ENCODE measurements around the gene MANF. TPM values are rescaled to one million over a fixed set of nuclear protein-coding genes. Genes with fewer than 3 reads are reported as not detected.

The MANF gene
- total RNA-seq, 3 donors from 2014 or later = 34.2 to 80.6 (median 40.0) TPM

GRCh38 chr3:51390246-51391074 is 5.4 kb downstream of the MANF start:
- TF ChIP-seq POLR2A (IDR thresholded peaks at IDR 0.05) (no peak), CTCF (IDR thresholded peaks at IDR 0.05) (peak in 2 of 3 donors; percentile 81 to 83), POLR2AphosphoS5 (IDR thresholded peaks at IDR 0.05) (no peak)
- no peaks in the 10 kb centered on the region for H3K27me3 ChIP-seq
- peak overlapping the region; percentile 65 to 77 (median 76) for H3K4me3 ChIP-seq
- no peaks in the 10 kb centered on the region for H3K36me3 ChIP-seq
- intact Hi-C loops (cut with DNase I; ENCODE audit: low total_unique reads) = loop anchor here (10.0 kb wide), 1 partner anchor 816 kb away; no protein-coding TSS in a partner anchor
- H3K27ac ChIP-seq = peak overlapping the region; percentile 88 to 89
- H3K4me1 ChIP-seq = peaks cover 4 to 39% of the 10 kb centered on the region in 2 donors
- no peak for DNase-seq (ENCODE audit: low spot score in 2 of 2)
- H3K9me3 ChIP-seq = no peaks in the 10 kb centered on the region

- H3K27me3 ChIP-seq = no peaks in the 10 kb centered on the region
- peak within 1 kb of the TSS; percentile 65 to 77 (median 76) for H3K4me3 ChIP-seq
- TF ChIP-seq POLR2A (IDR thresholded peaks at IDR 0.05) (no peak), POLR2AphosphoS5 (IDR thresholded peaks at IDR 0.05) (peak; percentile 73 to 77 (median 74)), CTCF (IDR thresholded peaks at IDR 0.05) (peak in 1 of 3 donors; percentile 81)
- peak; percentile 98 for DNase-seq (ENCODE audit: low spot score in 2 of 2)
- H3K4me1 ChIP-seq = peaks cover 5 to 37% of the 10 kb centered on the region in 2 donors
- H3K9me3 ChIP-seq = no peaks in the 10 kb centered on the region
- intact Hi-C loops (cut with DNase I; ENCODE audit: low total_unique reads) = loop anchor here (10.0 kb wide), 1 partner anchor 816 kb away; no protein-coding TSS in a partner anchor
- H3K27ac ChIP-seq = peak within 1 kb of the TSS; percentile 88 to 89
- H3K36me3 ChIP-seq = no peaks in the 10 kb centered on the region
Measured at GRCh38 chr3:51391075-51391565, 6.0 kb downstream of the MANF start, which contains the start of gene RBM15B. Gene RBM15B, plus strand, starts transcription at chr3:51391285. Its CDS starts 115 bp downstream, at chr3:51391400.

- Histone ChIP-seq H3K27ac (peak overlapping the region; percentile 88 to 89), H3K4me3 (peak overlapping the region; percentile 65 to 77 (median 76)), H3K27me3 (no peaks in the 10 kb centered on the region), H3K36me3 (no peaks in the 10 kb centered on the region), H3K9me3 (no peaks in the 10 kb centered on the region), H3K4me1 (peaks cover 7 to 35% of the 10 kb centered on the region in 2 donors)
- TF ChIP-seq CTCF (IDR thresholded peaks at IDR 0.05) = no peak
- no peak for TF ChIP-seq POLR2AphosphoS5 (IDR thresholded peaks at IDR 0.05)
- TF ChIP-seq POLR2A (IDR thresholded peaks at IDR 0.05) = no peak
- intact Hi-C loops (cut with DNase I; ENCODE audit: low total_unique reads) = loop anchor here (2.0 to 10.0 kb wide), 2 partner anchors 291 to 817 kb away; no protein-coding TSS in a partner anchor
- no peak for DNase-seq (ENCODE audit: low spot score in 2 of 2)
Measured at GRCh38 chr3:51391566-51392354, 6.7 kb downstream of the MANF start.

- H3K36me3 ChIP-seq = no peaks in the 10 kb centered on the region
- intact Hi-C loops (cut with DNase I; ENCODE audit: low total_unique reads) = loop anchor here (2.0 to 10.0 kb wide), 2 partner anchors 290 to 818 kb away; no protein-coding TSS in a partner anchor
- H3K4me3 ChIP-seq = peak overlapping the region; percentile 65 to 77 (median 76)
- TF ChIP-seq POLR2A (IDR thresholded peaks at IDR 0.05) = no peak
- no peak for TF ChIP-seq POLR2AphosphoS5 (IDR thresholded peaks at IDR 0.05)
- TF ChIP-seq CTCF (IDR thresholded peaks at IDR 0.05) = no peak
- H3K27me3 ChIP-seq = no peaks in the 10 kb centered on the region
- no peaks in the 10 kb centered on the region for H3K9me3 ChIP-seq
- no peak for DNase-seq (ENCODE audit: low spot score in 2 of 2)
- peaks cover 7 to 32% of the 10 kb centered on the region in 2 donors for H3K4me1 ChIP-seq
- H3K27ac ChIP-seq = peak overlapping the region; percentile 88 to 89
Measured at GRCh38 chr3:51392355-51393133, 7.5 kb downstream of the MANF start.
